SK-N-SH treated with all-trans-retinoic acid at 6 μM for 48 hours (cell line): ENCODE measurements around the gene DHX30.

Experiments
- CSRNP3 ChIP-seq: fragments of 250-450 bp; sonication (Bioruptor Pico); IDR thresholded peaks from 2 replicates; pipeline ENCODE4 v1.5.1; 2021; ENCODE audit warnings: mild to moderate bottlenecking, moderate library complexity
- TOX ChIP-seq: fragments of 250-450 bp; sonication (Bioruptor Pico); IDR thresholded peaks from 2 replicates; pipeline ENCODE4 v1.8.0; 2021; ENCODE audit warnings: mild to moderate bottlenecking, moderate library complexity, borderline replicate concordance
- ZFP30 ChIP-seq: fragments of 450-650 bp; formaldehyde crosslinking; IDR thresholded peaks from 2 replicates; pipeline ENCODE4 v1.5.0; 2022; ENCODE audit warnings: mild to moderate bottlenecking, moderate library complexity
- TF ChIP-seq, protein P1 (sequence below): fragments of 250-450 bp; sonication (Bioruptor Pico); IDR thresholded peaks from 2 replicates; pipeline ENCODE4 v1.8.0; 2020; ENCODE audit warnings: mild to moderate bottlenecking, moderate library complexity, borderline replicate concordance

- TF ChIP-seq, protein P1, sequence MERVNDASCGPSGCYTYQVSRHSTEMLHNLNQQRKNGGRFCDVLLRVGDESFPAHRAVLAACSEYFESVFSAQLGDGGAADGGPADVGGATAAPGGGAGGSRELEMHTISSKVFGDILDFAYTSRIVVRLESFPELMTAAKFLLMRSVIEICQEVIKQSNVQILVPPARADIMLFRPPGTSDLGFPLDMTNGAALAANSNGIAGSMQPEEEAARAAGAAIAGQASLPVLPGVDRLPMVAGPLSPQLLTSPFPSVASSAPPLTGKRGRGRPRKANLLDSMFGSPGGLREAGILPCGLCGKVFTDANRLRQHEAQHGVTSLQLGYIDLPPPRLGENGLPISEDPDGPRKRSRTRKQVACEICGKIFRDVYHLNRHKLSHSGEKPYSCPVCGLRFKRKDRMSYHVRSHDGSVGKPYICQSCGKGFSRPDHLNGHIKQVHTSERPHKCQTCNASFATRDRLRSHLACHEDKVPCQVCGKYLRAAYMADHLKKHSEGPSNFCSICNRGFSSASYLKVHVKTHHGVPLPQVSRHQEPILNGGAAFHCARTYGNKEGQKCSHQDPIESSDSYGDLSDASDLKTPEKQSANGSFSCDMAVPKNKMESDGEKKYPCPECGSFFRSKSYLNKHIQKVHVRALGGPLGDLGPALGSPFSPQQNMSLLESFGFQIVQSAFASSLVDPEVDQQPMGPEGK (CRISPR knock-in tag) = no peak
- no peak for TF ChIP-seq TOX (CRISPR knock-in tag)
- no peak for TF ChIP-seq CSRNP3 (CRISPR knock-in tag)
- TF ChIP-seq ZFP30 (CRISPR knock-in tag) = no peak
Observed at GRCh38 chr3:47846880-47847248, 43.9 kb downstream of the DHX30 start.
